ENCODE results near the gene CCDC9B.

The CCDC9B gene

DNA sequence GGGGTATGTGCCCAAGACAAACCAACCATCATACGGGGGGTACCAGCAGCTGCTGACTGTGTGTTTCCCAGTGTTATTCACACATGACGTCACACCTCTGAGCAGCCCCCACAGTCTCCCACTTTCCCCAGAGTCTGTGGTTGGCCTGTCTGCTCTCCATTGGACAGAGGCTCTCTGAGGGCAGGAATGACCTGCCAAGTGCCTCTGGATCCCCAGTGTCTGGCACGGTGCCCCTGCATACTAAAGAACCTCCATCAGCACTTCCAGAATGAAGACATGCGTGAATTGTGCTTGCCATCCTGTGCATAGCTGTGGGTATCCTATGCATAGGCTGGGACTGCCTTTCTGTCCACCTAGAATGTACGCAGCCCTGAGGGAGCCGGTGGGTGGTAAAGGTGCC, 3.5 kb upstream of the CCDC9B start:
- TF ChIP-seq ZFP3 (CRISPR knock-in tag; IDR thresholded peaks at IDR 0.05) (no peak), RARB (CRISPR knock-in tag; IDR thresholded peaks at IDR 0.05) (no peak), SNAI2 (CRISPR knock-in tag; IDR thresholded peaks at IDR 0.05) (no peak), CSRNP3 (CRISPR knock-in tag; IDR thresholded peaks at IDR 0.05) (no peak), ZNF8 (CRISPR knock-in tag; IDR thresholded peaks at IDR 0.05) (no peak), ZNF70 (CRISPR knock-in tag; IDR thresholded peaks at IDR 0.05) (no peak), POU6F1 (CRISPR knock-in tag; IDR thresholded peaks at IDR 0.05; ENCODE audit: borderline replicate concordance, low read depth) (no peak), TCF4 (CRISPR knock-in tag; IDR thresholded peaks at IDR 0.05; ENCODE audit: borderline replicate concordance) (no peak), CSDC2 (CRISPR knock-in tag; IDR thresholded peaks at IDR 0.05) (no peak), ARNTL (CRISPR knock-in tag; IDR thresholded peaks at IDR 0.05; ENCODE audit: borderline replicate concordance, low read depth) (no peak), ZFP30 (CRISPR knock-in tag; IDR thresholded peaks at IDR 0.05) (no peak)
- TF ChIP-seq, protein P1, sequence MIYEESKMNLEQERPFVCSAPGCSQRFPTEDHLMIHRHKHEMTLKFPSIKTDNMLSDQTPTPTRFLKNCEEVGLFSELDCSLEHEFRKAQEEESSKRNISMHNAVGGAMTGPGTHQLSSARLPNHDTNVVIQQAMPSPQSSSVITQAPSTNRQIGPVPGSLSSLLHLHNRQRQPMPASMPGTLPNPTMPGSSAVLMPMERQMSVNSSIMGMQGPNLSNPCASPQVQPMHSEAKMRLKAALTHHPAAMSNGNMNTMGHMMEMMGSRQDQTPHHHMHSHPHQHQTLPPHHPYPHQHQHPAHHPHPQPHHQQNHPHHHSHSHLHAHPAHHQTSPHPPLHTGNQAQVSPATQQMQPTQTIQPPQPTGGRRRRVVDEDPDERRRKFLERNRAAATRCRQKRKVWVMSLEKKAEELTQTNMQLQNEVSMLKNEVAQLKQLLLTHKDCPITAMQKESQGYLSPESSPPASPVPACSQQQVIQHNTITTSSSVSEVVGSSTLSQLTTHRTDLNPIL (CRISPR knock-in tag; IDR thresholded peaks at IDR 0.05; ENCODE audit: low read depth): no peak
- TF ChIP-seq, protein P2, sequence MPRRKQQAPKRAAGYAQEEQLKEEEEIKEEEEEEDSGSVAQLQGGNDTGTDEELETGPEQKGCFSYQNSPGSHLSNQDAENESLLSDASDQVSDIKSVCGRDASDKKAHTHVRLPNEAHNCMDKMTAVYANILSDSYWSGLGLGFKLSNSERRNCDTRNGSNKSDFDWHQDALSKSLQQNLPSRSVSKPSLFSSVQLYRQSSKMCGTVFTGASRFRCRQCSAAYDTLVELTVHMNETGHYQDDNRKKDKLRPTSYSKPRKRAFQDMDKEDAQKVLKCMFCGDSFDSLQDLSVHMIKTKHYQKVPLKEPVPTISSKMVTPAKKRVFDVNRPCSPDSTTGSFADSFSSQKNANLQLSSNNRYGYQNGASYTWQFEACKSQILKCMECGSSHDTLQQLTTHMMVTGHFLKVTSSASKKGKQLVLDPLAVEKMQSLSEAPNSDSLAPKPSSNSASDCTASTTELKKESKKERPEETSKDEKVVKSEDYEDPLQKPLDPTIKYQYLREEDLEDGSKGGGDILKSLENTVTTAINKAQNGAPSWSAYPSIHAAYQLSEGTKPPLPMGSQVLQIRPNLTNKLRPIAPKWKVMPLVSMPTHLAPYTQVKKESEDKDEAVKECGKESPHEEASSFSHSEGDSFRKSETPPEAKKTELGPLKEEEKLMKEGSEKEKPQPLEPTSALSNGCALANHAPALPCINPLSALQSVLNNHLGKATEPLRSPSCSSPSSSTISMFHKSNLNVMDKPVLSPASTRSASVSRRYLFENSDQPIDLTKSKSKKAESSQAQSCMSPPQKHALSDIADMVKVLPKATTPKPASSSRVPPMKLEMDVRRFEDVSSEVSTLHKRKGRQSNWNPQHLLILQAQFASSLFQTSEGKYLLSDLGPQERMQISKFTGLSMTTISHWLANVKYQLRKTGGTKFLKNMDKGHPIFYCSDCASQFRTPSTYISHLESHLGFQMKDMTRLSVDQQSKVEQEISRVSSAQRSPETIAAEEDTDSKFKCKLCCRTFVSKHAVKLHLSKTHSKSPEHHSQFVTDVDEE (CRISPR knock-in tag; IDR thresholded peaks at IDR 0.05): no peak
- TF ChIP-seq, protein P3, sequence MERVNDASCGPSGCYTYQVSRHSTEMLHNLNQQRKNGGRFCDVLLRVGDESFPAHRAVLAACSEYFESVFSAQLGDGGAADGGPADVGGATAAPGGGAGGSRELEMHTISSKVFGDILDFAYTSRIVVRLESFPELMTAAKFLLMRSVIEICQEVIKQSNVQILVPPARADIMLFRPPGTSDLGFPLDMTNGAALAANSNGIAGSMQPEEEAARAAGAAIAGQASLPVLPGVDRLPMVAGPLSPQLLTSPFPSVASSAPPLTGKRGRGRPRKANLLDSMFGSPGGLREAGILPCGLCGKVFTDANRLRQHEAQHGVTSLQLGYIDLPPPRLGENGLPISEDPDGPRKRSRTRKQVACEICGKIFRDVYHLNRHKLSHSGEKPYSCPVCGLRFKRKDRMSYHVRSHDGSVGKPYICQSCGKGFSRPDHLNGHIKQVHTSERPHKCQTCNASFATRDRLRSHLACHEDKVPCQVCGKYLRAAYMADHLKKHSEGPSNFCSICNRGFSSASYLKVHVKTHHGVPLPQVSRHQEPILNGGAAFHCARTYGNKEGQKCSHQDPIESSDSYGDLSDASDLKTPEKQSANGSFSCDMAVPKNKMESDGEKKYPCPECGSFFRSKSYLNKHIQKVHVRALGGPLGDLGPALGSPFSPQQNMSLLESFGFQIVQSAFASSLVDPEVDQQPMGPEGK (CRISPR knock-in tag; IDR thresholded peaks at IDR 0.05; ENCODE audit: borderline replicate concordance): no peak
- no peak for ATAC-seq

- TF ChIP-seq, protein P3 (CRISPR knock-in tag; IDR thresholded peaks at IDR 0.05; ENCODE audit: borderline replicate concordance): no peak
- TF ChIP-seq ESRRG (CRISPR knock-in tag; IDR thresholded peaks at IDR 0.05) (no peak), GLIS3 (CRISPR knock-in tag; IDR thresholded peaks at IDR 0.05) (no peak), ZFP3 (CRISPR knock-in tag; IDR thresholded peaks at IDR 0.05) (no peak), SNAI2 (CRISPR knock-in tag; IDR thresholded peaks at IDR 0.05) (no peak), CSDC2 (CRISPR knock-in tag; IDR thresholded peaks at IDR 0.05) (no peak), ARNTL (CRISPR knock-in tag; IDR thresholded peaks at IDR 0.05; ENCODE audit: borderline replicate concordance, low read depth) (no peak), ISL1 (CRISPR knock-in tag; IDR thresholded peaks at IDR 0.05) (no peak), PPARA (CRISPR knock-in tag; IDR thresholded peaks at IDR 0.05; ENCODE audit: borderline replicate concordance) (no peak), TOX (CRISPR knock-in tag; IDR thresholded peaks at IDR 0.05; ENCODE audit: borderline replicate concordance) (no peak), POU6F1 (CRISPR knock-in tag; IDR thresholded peaks at IDR 0.05; ENCODE audit: borderline replicate concordance, low read depth) (no peak), ZFP30 (CRISPR knock-in tag; IDR thresholded peaks at IDR 0.05) (no peak), OSR1 (CRISPR knock-in tag; IDR thresholded peaks at IDR 0.05) (no peak), RARB (CRISPR knock-in tag; IDR thresholded peaks at IDR 0.05) (no peak), CSRNP3 (CRISPR knock-in tag; IDR thresholded peaks at IDR 0.05) (no peak), ZNF8 (CRISPR knock-in tag; IDR thresholded peaks at IDR 0.05) (no peak), ZNF565 (CRISPR knock-in tag; conservative IDR thresholded peaks at IDR 0.05; ENCODE audit: low read depth) (no peak), ZNF70 (CRISPR knock-in tag; IDR thresholded peaks at IDR 0.05) (no peak), TCF4 (CRISPR knock-in tag; IDR thresholded peaks at IDR 0.05; ENCODE audit: borderline replicate concordance) (no peak)
- TF ChIP-seq, protein P1 (CRISPR knock-in tag; IDR thresholded peaks at IDR 0.05; ENCODE audit: low read depth): no peak
- peak; percentile 61 for ATAC-seq
These were observed 2.8 kb upstream of the CCDC9B start for GRCh38 chr15:40343512-40343911.

All from SK-N-SH treated with all-trans-retinoic acid at 6 μM for 48 hours (cell line).